ENCODE results near the gene CIC. TPM values are rescaled to one million over a fixed set of nuclear protein-coding genes. Genes with fewer than 3 reads are reported as not detected.
"Not testable (repeated sequence)": the region's sequence is repeated elsewhere in the genome, so short reads cannot be mapped to it uniquely, and the experiment has no call there.

The CIC gene
- total RNA-seq, 4 donors from 2014 or later = 40.5 to 72.8 (median 67.2) TPM

DNA sequence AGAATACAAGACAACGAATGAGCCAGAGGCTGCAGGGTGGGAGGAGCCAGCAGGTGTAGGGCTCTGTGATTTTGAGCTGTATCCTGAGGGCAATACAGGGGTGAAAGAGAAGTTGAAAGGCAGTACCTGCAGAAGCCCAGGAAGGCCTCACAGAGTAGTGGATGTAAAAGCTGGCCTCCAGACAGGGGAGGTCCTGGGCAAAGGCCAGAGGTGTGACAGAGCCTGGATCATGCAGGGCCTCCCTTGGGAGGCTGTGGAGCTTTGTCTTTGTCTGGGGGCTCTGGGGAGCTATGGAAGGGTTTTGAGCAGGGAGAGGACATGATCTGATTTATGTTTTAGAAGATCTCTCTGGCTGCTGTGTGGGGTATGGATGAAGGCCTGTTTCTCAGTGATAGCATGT is 59.1 kb downstream of the CIC start:
- no peaks in the 10 kb centered on the region for H3K9me3 ChIP-seq
- peaks cover 0 to 22% (median 12%) of the 10 kb centered on the region in 4 donors for H3K4me1 ChIP-seq
- TF ChIP-seq POLR2A (IDR thresholded peaks at IDR 0.05) = no peak
- TF ChIP-seq, protein P1, sequence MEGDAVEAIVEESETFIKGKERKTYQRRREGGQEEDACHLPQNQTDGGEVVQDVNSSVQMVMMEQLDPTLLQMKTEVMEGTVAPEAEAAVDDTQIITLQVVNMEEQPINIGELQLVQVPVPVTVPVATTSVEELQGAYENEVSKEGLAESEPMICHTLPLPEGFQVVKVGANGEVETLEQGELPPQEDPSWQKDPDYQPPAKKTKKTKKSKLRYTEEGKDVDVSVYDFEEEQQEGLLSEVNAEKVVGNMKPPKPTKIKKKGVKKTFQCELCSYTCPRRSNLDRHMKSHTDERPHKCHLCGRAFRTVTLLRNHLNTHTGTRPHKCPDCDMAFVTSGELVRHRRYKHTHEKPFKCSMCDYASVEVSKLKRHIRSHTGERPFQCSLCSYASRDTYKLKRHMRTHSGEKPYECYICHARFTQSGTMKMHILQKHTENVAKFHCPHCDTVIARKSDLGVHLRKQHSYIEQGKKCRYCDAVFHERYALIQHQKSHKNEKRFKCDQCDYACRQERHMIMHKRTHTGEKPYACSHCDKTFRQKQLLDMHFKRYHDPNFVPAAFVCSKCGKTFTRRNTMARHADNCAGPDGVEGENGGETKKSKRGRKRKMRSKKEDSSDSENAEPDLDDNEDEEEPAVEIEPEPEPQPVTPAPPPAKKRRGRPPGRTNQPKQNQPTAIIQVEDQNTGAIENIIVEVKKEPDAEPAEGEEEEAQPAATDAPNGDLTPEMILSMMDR (IDR thresholded peaks at IDR 0.05) = no peak
- H3K27me3 ChIP-seq = peaks cover 0 to 16% of the 10 kb centered on the region in 2 donors
- no peak overlapping the region for H3K4me3 ChIP-seq
- H3K36me3 ChIP-seq = no peaks in the 10 kb centered on the region
- no peak for DNase-seq
- H3K27ac ChIP-seq = no peak overlapping the region

DNA sequence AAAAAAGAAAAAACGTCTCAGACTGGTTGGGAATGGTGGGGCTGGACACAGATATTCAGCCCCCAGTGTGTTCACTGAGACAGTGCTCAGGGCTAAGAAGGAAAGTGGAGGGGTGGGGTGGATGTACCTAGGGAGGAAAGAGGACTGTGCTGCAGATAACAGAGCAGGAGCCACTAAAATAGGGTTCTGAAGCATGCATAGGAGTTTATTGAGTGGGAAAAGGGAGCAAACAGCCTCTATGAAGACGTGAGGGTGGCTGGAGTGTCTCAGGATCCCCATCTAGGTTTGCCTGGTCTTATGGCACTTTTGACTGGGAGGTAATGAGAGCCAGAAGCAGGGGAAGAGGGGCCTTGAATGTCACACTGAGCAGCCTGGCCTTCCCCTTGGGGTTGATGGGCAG is 59.8 kb downstream of the CIC start:
- DNase-seq = no peak
- Histone ChIP-seq H3K27me3 (peaks cover 0 to 9% of the 10 kb centered on the region in 2 donors), H3K27ac (no peak overlapping the region), H3K9me3 (no peaks in the 10 kb centered on the region), H3K4me3 (no peak overlapping the region), H3K4me1 (peaks cover 0 to 18% (median 10%) of the 10 kb centered on the region in 4 donors), H3K36me3 (no peaks in the 10 kb centered on the region)
- TF ChIP-seq POLR2A (IDR thresholded peaks at IDR 0.05) = no peak
- TF ChIP-seq, protein P1 (IDR thresholded peaks at IDR 0.05) = no peak

DNA sequence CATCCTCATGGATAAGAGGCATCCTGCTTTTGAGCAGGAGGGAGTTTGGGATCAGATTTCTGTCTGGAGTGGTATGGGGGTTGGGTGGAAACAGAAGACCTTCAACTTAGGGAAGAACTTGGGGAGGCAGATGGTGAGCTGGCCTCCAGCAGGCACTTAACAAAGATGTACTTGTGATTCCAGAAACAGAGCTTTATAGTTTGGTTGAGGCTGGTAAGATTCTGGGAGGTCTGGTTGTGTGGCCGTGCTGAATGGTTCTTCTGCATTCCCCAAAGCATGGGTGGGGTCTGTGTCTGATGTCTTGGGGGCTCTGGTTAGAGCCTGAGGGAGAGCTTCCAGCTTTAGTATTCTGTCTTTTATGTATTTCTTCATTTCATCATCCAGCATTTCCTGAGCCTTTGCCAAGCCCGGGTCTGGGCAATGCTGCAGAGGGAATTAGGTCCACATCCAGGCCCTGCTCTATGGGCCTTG is 61.2 kb downstream of the CIC start:
- Histone ChIP-seq H3K36me3 (no peaks in the 10 kb centered on the region), H3K4me3 (no peak overlapping the region), H3K27me3 (no peaks in the 10 kb centered on the region), H3K9me3 (no peaks in the 10 kb centered on the region), H3K4me1 (peaks cover 0 to 7% (median 3%) of the 10 kb centered on the region in 4 donors), H3K27ac (no peak overlapping the region)
- no peak for DNase-seq
- TF ChIP-seq, protein P1 (IDR thresholded peaks at IDR 0.05) = no peak

DNA sequence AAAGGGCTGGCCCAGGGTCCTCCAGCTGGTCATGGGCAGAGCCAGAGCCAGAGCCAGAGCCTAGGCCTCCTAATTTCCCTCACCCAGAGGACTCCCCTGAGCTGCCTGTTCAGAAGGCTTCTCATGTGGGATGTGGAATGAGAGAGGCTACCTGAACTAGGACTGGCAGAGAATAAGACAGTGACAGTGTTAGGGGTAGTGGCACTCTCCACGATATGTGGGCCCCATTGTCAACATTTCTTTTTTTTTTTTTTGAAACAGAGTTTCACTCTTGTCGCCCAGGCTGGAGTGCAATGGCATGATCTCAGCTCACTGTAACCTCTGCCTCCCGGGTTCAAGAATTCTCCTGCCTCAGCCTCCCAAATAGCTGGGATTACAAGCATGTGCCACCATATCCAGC is 62.3 kb downstream of the CIC start:
- not testable (repeated sequence) for H3K27ac ChIP-seq, H3K4me1 ChIP-seq, H3K27me3 ChIP-seq

DNA sequence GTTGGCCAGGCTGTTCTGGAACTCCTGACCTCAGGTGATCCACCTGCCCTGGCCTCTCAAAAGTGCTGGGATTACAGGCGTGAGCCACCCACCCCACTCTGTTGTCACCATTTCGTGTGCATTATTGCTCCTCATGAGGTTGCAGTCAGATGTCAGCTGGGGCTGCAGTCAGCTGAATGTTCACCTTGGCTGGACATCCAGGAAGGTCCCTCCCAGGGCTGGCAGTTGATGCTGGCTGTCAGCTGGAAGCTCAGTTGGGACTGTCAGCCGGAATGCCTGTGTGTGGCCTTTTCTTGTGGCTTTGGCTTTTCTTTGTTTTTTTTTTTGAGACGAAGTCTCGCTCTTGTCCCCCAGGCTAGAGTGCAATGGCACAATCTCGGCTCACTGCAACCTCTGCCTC is 63.0 kb downstream of the CIC start:
- H3K36me3 ChIP-seq = peaks cover 0 to 5% (median 0%) of the 10 kb centered on the region in 3 donors
- no peak overlapping the region for H3K4me3 ChIP-seq
- no peaks in the 10 kb centered on the region for H3K4me1 ChIP-seq
- H3K27me3 ChIP-seq = no peaks in the 10 kb centered on the region
- H3K27ac ChIP-seq = no peak overlapping the region
- TF ChIP-seq POLR2A (IDR thresholded peaks at IDR 0.05) = no peak
- TF ChIP-seq, protein P1 (IDR thresholded peaks at IDR 0.05) = no peak
- H3K9me3 ChIP-seq = no peaks in the 10 kb centered on the region
- DNase-seq = no peak

More for the DNA sequence above, 62.3 kb downstream of the CIC start:
- H3K4me3 ChIP-seq, H3K36me3 ChIP-seq, DNase-seq, H3K9me3 ChIP-seq: not testable (repeated sequence)

DNA sequence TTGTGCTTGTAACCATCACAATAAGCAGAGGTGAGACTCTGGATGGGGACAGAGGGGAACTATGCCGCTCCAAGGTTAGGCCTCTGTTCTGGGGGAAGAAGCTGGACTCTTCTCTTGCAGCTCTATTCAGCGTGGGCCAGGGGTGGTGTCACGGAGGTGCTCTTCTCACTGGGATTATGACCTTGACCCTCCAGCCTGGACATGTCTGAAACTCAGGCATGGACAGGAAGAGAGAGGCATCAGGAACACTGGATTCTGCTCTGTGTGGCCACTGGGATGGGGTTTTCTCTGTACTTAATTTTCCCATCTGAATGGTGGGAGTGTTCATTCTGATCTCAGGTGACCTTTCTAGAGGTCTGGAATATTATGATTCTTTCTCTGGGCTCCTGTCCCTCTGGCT is 64.0 kb downstream of the CIC start:
- Histone ChIP-seq H3K9me3 (no peaks in the 10 kb centered on the region), H3K4me3 (no peak overlapping the region), H3K36me3 (peaks cover 0 to 5% (median 0%) of the 10 kb centered on the region in 3 donors), H3K27ac (no peak overlapping the region), H3K4me1 (no peaks in the 10 kb centered on the region), H3K27me3 (no peaks in the 10 kb centered on the region)
- TF ChIP-seq POLR2A (IDR thresholded peaks at IDR 0.05) = no peak
- TF ChIP-seq, protein P1 (IDR thresholded peaks at IDR 0.05) = no peak
- no peak for DNase-seq
